RWPE1 (cell line): ENCODE data around the gene ANXA8.
"Not testable (repeated sequence)": the region's sequence is repeated elsewhere in the genome, so short reads cannot be mapped to it uniquely, and the experiment has no call there.

Source experiments
- CTCF ChIA-PET: fragments of 350-600 bp; sonication (Branson Sonifier 250); formaldehyde crosslinking; extraction: SDS; loops from one replicate; lab custom pipeline; 2021; lab: Yijun Ruan, JAX
- POLR2A ChIA-PET: fragments of 400-600 bp; formaldehyde crosslinking; extraction: SDS; loops from one replicate; lab custom pipeline; 2020; ENCODE audit warnings: antibody characterized with exemption; ENCODE audit not compliant: low non-redundant PET; lab: Yijun Ruan, JAX
- DNase-seq: peaks from one replicate; pipeline ENCODE4 v3.0.0; 2012; ENCODE audit warnings: low spot score
- H3K27ac ChIP-seq: fragments of 450-650 bp; 2 replicates; pipeline ENCODE4 v1.5.1; 2017

Gene ANXA8

GRCh38 chr10:47483923-47484322 is at the start of gene ANXA8:
ANXA8 (minus strand) TSS chr10:47484115; CDS start chr10:47483933, 182 bp downstream.
- peak; percentile 44 for DNase-seq
- CTCF ChIA-PET, POLR2A ChIA-PET: not testable (repeated sequence)
- H3K27ac ChIP-seq: peak within 1 kb of the TSS; percentile 91

- CTCF ChIA-PET, DNase-seq, H3K27ac ChIP-seq, POLR2A ChIA-PET: not testable (repeated sequence)
These were observed 39.6 kb upstream of the ANXA8 start, which contains the start of gene AGAP9 for GRCh38 chr10:47523475-47523874. AGAP9 (minus strand) TSS chr10:47523638; CDS start chr10:47523526, 112 bp downstream.

GRCh38 chr10:47502313-47502712 is 18.4 kb upstream of the ANXA8 start:
- H3K27ac ChIP-seq, DNase-seq, POLR2A ChIA-PET, CTCF ChIA-PET: not testable (repeated sequence)

- CTCF ChIA-PET, DNase-seq, POLR2A ChIA-PET, H3K27ac ChIP-seq: not testable (repeated sequence)
These were observed 10.3 kb upstream of the ANXA8 start for GRCh38 chr10:47494226-47494625.

- POLR2A ChIA-PET, DNase-seq, CTCF ChIA-PET, H3K27ac ChIP-seq: not testable (repeated sequence)
These were observed 7.7 kb upstream of the ANXA8 start, which contains the start of gene FAM25G for GRCh38 chr10:47491600-47491999. FAM25G (minus strand) TSS chr10:47491700; CDS start chr10:47491674, 26 bp downstream.

GRCh38 chr10:47489630-47490029 is 5.7 kb upstream of the ANXA8 start:
- DNase-seq, POLR2A ChIA-PET, H3K27ac ChIP-seq, CTCF ChIA-PET: not testable (repeated sequence)

- H3K27ac ChIP-seq, CTCF ChIA-PET, POLR2A ChIA-PET, DNase-seq: not testable (repeated sequence)
These were observed 2.0 kb upstream of the ANXA8 start for GRCh38 chr10:47485943-47486342.

- POLR2A ChIA-PET, DNase-seq, CTCF ChIA-PET: not testable (repeated sequence)
- peak overlapping the region; percentile 91 for H3K27ac ChIP-seq
These were observed 871 bp upstream of the ANXA8 start for GRCh38 chr10:47484786-47485185.

- POLR2A ChIA-PET, DNase-seq, CTCF ChIA-PET: not testable (repeated sequence)
- peak overlapping the region; percentile 91 for H3K27ac ChIP-seq
These were observed 1.5 kb downstream of the ANXA8 start for GRCh38 chr10:47482367-47482766.

- H3K27ac ChIP-seq: peak overlapping the region; percentile 79
- DNase-seq, CTCF ChIA-PET, POLR2A ChIA-PET: not testable (repeated sequence)
These were observed 2.1 kb downstream of the ANXA8 start for GRCh38 chr10:47481768-47482181.

- CTCF ChIA-PET, H3K27ac ChIP-seq, POLR2A ChIA-PET, DNase-seq: not testable (repeated sequence)
These were observed 2.6 kb downstream of the ANXA8 start for GRCh38 chr10:47481182-47481766.

- CTCF ChIA-PET, POLR2A ChIA-PET, DNase-seq: not testable (repeated sequence)
These were observed 3.8 kb downstream of the ANXA8 start for GRCh38 chr10:47480133-47480532.

GRCh38 chr10:47478114-47478513 is 5.8 kb downstream of the ANXA8 start:
- CTCF ChIA-PET, POLR2A ChIA-PET, H3K27ac ChIP-seq, DNase-seq: not testable (repeated sequence)

More at GRCh38 chr10:47480133-47480532, 3.8 kb downstream of the ANXA8 start:
- H3K27ac ChIP-seq: not testable (repeated sequence)

- CTCF ChIA-PET, H3K27ac ChIP-seq, POLR2A ChIA-PET, DNase-seq: not testable (repeated sequence)
These were observed 6.8 kb downstream of the ANXA8 start for GRCh38 chr10:47477078-47477477.

- CTCF ChIA-PET, DNase-seq, H3K27ac ChIP-seq, POLR2A ChIA-PET: not testable (repeated sequence)
These were observed 8.8 kb downstream of the ANXA8 start for GRCh38 chr10:47475101-47475500.

- POLR2A ChIA-PET, H3K27ac ChIP-seq, CTCF ChIA-PET: not testable (repeated sequence)
These were observed 10.4 kb downstream of the ANXA8 start for GRCh38 chr10:47473516-47473915.

GRCh38 chr10:47472647-47473046 is 11.3 kb downstream of the ANXA8 start:
- DNase-seq, H3K27ac ChIP-seq, CTCF ChIA-PET, POLR2A ChIA-PET: not testable (repeated sequence)

More at GRCh38 chr10:47473516-47473915, 10.4 kb downstream of the ANXA8 start:
- not testable (repeated sequence) for DNase-seq

GRCh38 chr10:47472072-47472471 is 11.8 kb downstream of the ANXA8 start:
- H3K27ac ChIP-seq, DNase-seq, CTCF ChIA-PET, POLR2A ChIA-PET: not testable (repeated sequence)
